RWPE2 (cell line): Measurements from ENCODE around the gene AGBL5.

ENCODE experiments used
- ATAC-seq: fragments of 200-7000 bp; cut with Tn5 transposase; 3 replicates; pipeline ENCODE4 v1.9.1; 2021; ENCODE audit warnings: low read depth
- DNase-seq: peaks from one replicate; pipeline ENCODE4 v3.0.0-alpha.2; 2020; ENCODE audit warnings: low spot score
- H3K27ac ChIP-seq: fragments of 450-650 bp; 2 replicates; pipeline ENCODE4 v1.5.1; 2017; ENCODE audit warnings: mild to moderate bottlenecking; ENCODE audit not compliant: poor library complexity, severe bottlenecking
- H3K27me3 ChIP-seq: fragments of 250-450 bp; sonication (Bioruptor Pico); 2 replicates; pipeline ENCODE4 v1.5.1; 2021; ENCODE audit warnings: mild to moderate bottlenecking, moderate library complexity; ENCODE audit not compliant: insufficient read depth, poor library complexity, severe bottlenecking
- H3K36me3 ChIP-seq: fragments of 250-450 bp; sonication (Bioruptor Pico); 2 replicates; pipeline ENCODE4 v1.5.1; 2020; ENCODE audit warnings: low read depth, mild to moderate bottlenecking, moderate library complexity
- H3K4me1 ChIP-seq: fragments of 250-450 bp; sonication (Bioruptor Pico); 2 replicates; pipeline ENCODE4 v1.5.1; 2021; ENCODE audit warnings: mild to moderate bottlenecking, moderate library complexity; ENCODE audit not compliant: insufficient read depth, poor library complexity, severe bottlenecking
- H3K4me3 ChIP-seq: fragments of 250-450 bp; sonication (Bioruptor Pico); 2 replicates; pipeline ENCODE4 v1.5.1; 2021; ENCODE audit warnings: mild to moderate bottlenecking, moderate library complexity; ENCODE audit not compliant: severe bottlenecking
- H3K9me3 ChIP-seq: fragments of 250-450 bp; sonication (Bioruptor Pico); 2 replicates; pipeline ENCODE4 v1.5.1; 2021; ENCODE audit warnings: mild to moderate bottlenecking, moderate library complexity; ENCODE audit not compliant: severe bottlenecking
- CTCF ChIP-seq: fragments of 450-650 bp; IDR thresholded peaks from one replicate; pipeline ENCODE4 v1.5.1; 2017; ENCODE audit warnings: mild to moderate bottlenecking, moderate library complexity; ENCODE audit not compliant: poor library complexity, severe bottlenecking

AGBL5 gene

DNA sequence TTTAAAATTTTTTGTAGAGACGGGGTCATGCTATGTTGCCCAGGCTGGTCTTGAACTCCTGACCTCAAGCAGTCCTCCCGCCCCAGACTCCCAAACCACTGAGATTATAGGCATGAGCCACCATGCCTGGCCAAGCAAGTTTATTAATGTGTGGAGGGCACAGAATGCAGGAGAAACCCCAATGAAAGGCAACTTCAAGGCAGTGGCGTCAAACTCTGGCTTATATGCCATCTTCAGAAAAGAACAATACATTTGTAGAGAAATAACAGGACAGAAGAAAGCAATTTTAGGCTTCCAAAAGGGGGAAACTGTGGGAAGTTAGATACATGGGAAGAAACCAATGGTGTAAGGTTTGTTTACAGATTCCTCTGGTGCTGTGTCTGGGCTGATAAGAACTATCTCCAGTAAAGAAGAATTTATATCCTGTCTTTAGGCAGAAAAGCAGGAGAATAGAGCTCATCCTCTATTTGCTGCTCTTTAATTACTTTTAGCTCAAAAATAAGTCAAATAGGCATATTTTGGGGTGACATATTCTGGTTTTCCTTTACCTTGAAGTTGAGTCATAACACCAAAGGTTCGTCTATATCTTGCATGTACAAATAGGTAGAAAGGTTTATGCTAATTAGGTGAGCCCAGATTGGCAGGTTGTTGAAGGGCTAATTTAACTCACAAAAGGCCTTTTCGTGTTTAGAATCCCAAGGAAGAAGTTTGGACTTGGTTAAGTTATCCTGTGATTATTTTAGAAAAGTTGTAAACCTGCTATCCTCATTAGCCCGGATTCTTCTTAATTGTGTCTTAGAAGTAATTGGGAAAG lies 44.7 kb upstream of the AGBL5 start:
- ATAC-seq (no peak), DNase-seq (no peak)
- Histone ChIP-seq H3K36me3 (no peaks in the 10 kb centered on the region), H3K4me1 (no peaks in the 10 kb centered on the region), H3K9me3 (no peaks in the 10 kb centered on the region), H3K27me3 (no peaks in the 10 kb centered on the region), H3K4me3 (no peak overlapping the region), H3K27ac (no peak overlapping the region)
- no peak for TF ChIP-seq CTCF

GRCh38 chr2:27007416-27008374 lies 43.8 kb upstream of the AGBL5 start:
- no peak for TF ChIP-seq CTCF
- Histone ChIP-seq H3K36me3 (no peaks in the 10 kb centered on the region), H3K4me3 (no peak overlapping the region), H3K4me1 (no peaks in the 10 kb centered on the region), H3K9me3 (no peaks in the 10 kb centered on the region), H3K27ac (no peak overlapping the region), H3K27me3 (no peaks in the 10 kb centered on the region)
- DNase-seq (no peak), ATAC-seq (no peak)

- no peaks in the 10 kb centered on the region for H3K36me3 ChIP-seq
- TF ChIP-seq CTCF = no peak
- no peaks in the 10 kb centered on the region for H3K9me3 ChIP-seq
- no peaks in the 10 kb centered on the region for H3K4me1 ChIP-seq
- H3K27me3 ChIP-seq = no peaks in the 10 kb centered on the region
- DNase-seq = no peak
- ATAC-seq = no peak
- H3K27ac ChIP-seq = no peak overlapping the region
- H3K4me3 ChIP-seq = no peak overlapping the region
Observed at GRCh38 chr2:27008678-27009077, 42.8 kb upstream of the AGBL5 start.

DNA sequence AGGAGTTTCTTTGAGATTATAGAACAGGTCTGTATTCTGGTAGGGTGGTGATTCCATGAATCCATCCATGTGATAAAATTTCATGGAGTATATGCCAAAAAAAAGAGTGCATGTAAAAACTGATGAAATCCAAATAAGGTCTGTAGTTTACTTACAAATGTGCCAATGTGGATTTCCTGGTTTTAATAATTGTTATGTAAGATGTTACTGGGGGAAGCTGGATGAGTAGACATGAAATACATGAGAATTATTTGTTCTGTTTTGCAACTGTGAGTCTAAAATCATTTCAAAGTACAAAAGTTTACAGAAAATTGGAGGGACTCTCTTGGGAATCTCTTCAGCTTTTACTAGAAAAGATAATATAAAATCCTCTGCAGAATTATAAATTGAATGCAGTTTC lies 42.4 kb upstream of the AGBL5 start:
- Histone ChIP-seq H3K4me1 (no peaks in the 10 kb centered on the region), H3K4me3 (no peak overlapping the region), H3K27me3 (no peaks in the 10 kb centered on the region), H3K27ac (no peak overlapping the region), H3K36me3 (no peaks in the 10 kb centered on the region), H3K9me3 (no peaks in the 10 kb centered on the region)
- DNase-seq (no peak), ATAC-seq (no peak)
- no peak for TF ChIP-seq CTCF
